ENCODE data around the gene CASP8AP2.
A peak's percentile ranks its signal among the peaks of the same experiment; 100 is the strongest.
"Not testable (repeated sequence)": the region's sequence is repeated elsewhere in the genome, so short reads cannot be mapped to it uniquely, and the experiment has no call there.

The CASP8AP2 gene

GRCh38 chr6:89888871-89889270, 59.2 kb downstream of the CASP8AP2 start:
- DNase-seq, result no peak

- DNase-seq, result not testable (repeated sequence)
These were observed 61.3 kb downstream of the CASP8AP2 start for GRCh38 chr6:89890845-89891528.

GRCh38 chr6:89892577-89892976, 62.9 kb downstream of the CASP8AP2 start:
- not testable (repeated sequence) for DNase-seq

GRCh38 chr6:89894169-89894568, 64.5 kb downstream of the CASP8AP2 start, which contains the start of gene GJA10:
Gene GJA10, plus strand, starts transcription at chr6:89894469. Its CDS starts 0 bp downstream, at chr6:89894469.
- no peak for DNase-seq

- DNase-seq, result peak in 1 of 5 experiments; percentile 22
These were observed 65.7 kb downstream of the CASP8AP2 start for GRCh38 chr6:89895276-89895874.

GRCh38 chr6:89910001-89910901, 80.6 kb downstream of the CASP8AP2 start:
- DNase-seq, result not testable (repeated sequence)

- no peak for DNase-seq
These were observed 81.2 kb downstream of the CASP8AP2 start for GRCh38 chr6:89910902-89911240.

GRCh38 chr6:89916136-89916920, 86.6 kb downstream of the CASP8AP2 start:
- no peak for DNase-seq

GRCh38 chr6:89917216-89917615, 87.5 kb downstream of the CASP8AP2 start:
- no peak for DNase-seq

GRCh38 chr6:89917801-89918366, 88.2 kb downstream of the CASP8AP2 start:
- no peak for DNase-seq

Data from T-helper 2 cell (primary cell).